ENCODE results near the gene ARL3.
A peak's percentile ranks its signal among the peaks of the same experiment; 100 is the strongest.
"Not testable (repeated sequence)": the region's sequence is repeated elsewhere in the genome, so short reads cannot be mapped to it uniquely, and the experiment has no call there.

ARL3 gene

DNA sequence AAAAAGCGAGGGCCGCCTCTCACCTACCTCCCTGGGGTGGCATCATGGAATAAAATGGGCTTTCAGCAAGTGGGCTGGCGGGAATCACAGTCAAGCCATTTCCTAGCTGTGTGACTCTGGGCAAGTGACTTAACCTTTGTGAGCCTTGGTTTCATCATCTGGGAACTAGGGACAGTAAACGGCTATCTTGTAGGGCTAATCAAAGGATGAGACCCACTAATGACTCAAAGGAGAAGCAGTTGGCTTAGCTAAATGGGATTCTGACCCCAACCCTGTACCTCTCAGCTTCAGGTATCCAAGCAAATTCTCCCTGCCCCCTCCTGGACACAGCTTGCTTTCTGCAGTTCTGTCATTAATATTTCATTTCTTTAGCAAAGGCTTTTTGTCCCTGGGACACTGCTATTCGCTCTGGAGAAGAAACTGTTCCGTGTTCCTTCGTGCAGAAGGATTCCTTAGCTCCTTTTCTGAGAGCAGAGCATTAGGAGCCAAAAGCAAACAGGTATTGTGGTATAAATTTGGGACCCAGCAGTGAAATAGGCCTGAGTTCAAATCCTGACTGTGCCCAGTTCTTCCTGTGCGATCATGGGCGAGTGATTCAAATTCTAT, 44.0 kb downstream of the ARL3 start:
- DNase-seq: no peak

- no peak for DNase-seq
These were observed 44.8 kb downstream of the ARL3 start for GRCh38 chr10:102669206-102670064.

DNA sequence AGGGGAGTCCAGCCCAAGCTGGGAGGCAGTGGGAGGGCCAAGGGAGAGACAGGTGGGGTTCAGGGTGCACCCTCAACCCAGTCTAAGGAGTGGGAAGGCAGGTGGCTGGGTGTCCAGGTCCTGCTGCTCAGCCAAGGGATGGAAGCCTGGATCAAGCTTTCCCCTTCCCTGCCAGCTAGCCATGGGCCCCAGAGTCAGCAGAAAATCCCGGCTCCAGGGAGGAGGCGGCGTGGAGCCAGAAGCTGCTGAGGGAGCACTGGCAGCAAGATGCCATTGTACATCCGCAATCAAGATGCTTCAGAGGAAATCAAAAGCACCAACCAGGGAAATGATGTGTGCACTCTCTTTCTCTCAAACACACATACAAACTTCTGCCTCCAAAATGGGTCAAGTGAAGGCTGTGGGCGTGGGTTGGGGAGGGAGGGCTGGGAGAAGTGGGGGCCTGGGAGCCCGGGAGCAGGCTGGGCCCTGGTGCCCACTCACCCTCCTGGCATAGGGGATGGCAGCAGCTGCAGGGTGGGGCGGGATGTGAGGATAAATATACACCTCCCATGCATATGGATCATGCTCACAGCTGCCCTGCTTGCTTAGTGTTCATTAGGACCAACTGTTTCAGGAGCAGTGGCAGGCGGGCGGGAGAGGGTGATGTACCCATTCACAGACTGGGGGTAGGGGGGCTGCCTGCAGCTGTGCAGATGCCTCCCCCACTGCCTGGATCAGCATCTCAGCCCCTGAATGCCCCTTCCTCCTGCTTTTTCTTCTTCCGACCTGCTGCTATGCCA, 45.7 kb downstream of the ARL3 start:
- no peak for DNase-seq

DNA sequence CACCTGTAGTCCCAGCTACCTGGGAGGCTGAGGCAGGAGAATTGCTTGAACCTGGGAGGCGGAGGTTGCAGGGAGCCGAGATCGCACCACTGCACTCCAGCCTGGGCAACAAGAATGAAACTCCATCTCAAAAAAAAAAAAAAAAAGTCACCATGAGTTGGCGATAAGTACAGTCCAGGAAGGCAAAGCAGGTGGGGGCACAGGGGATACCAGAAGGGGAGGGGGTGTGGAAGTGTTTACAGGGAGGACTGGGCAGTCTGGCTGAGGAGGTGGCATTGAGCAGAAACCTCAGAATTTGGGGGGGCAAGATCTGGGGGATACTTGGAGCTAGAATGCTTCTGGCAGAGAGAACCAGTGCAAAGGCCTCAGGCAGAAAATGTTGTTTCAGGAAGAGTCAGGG, 46.8 kb downstream of the ARL3 start:
- not testable (repeated sequence) for DNase-seq

DNA sequence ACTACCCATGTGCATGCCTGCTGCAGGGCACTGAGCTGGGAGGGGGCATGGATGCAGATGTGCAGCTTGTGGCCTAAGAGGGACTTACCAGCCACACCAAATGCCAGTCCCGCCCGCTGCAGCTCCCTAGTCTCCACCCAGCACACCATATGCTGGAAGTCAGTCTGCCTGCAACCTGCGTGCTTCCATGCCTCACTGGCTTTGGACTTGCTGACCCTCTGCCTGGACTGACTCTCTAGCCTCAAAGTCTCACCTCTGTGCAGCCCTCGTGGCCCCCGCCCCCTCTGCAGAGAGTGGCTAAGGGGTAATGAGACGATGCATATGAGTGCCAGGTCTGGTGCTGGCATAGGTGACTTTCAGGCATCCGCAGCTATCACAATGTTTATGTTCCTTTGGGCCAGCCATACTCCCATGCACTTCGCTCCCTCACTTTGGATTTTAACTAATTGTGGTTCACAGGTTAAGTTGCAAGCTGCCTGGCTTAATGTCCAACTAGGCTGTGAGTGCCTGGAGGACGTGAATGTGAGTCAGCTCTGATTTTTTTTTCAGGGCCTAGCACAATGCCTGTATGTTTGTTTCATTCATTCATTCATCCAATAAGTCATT, 48.2 kb downstream of the ARL3 start:
- no peak for DNase-seq

- no peak for DNase-seq
These were observed 52.6 kb downstream of the ARL3 start for GRCh38 chr10:102661658-102662028.

- DNase-seq: peak; percentile 64
These were observed 53.1 kb downstream of the ARL3 start for GRCh38 chr10:102660888-102661657.

GRCh38 chr10:102658802-102659201, 55.4 kb downstream of the ARL3 start:
- no peak for DNase-seq

DNA sequence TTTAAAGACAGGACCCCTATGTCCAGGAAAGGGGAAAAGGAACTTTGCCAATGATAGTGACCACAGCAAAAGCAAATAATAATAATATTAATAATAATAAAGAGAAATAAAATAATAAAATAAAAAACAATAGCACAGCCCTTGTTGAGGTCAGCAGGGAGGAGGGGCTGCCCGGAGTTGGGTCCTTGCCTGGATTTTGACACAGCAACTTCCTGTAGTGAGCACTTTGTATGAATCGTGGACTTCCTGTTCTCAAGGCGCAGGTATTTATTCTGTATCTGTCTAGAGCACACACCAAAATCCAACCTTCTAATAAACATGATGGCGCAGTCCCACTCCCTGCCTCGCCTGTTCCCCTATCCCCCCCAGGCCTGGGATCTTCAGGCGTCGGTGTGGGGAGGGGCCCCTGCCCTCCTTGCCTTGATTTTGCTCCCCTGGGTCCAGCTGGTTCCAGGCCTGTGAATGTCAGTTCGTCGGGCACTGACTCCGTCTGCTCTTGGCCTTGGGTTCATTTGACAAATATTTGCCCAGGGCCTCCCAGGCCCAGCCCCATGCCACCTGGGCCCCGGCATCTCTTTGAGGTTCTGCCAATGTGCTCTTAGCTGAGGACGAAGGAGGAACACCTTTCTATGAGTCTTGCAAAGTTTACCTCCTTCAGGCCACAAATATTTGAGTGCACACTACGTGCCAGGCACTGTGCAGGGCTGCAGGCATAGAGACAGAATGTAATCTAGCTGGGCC, 56.0 kb downstream of the ARL3 start:
- DNase-seq: no peak

GRCh38 chr10:102657451-102657850, 56.7 kb downstream of the ARL3 start:
- no peak for DNase-seq

DNA sequence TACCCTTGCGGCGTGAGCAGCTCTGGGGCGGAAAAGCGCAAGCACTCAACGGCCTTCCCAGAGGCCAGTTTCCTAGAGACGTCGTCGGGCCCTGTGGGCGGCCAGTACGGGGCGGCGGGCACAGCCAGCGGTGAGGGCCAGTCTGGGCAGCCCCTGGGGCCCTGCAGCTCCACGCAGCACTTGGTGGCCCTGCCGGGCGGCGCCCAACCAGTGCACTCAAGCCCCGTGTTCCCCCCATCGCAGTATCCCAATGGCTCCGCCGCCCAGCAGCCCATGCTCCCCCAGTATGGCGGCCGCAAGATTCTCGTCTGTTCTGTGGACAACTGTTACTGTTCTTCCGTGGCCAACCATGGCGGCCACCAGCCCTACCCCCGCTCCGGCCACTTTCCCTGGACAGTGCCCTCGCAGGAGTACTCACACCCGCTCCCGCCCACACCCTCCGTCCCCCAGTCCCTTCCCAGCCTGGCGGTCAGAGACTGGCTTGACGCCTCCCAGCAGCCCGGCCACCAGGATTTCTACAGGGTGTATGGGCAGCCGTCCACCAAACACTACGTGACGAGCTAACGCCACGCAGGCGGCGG, 57.3 kb downstream of the ARL3 start:
- DNase-seq: no peak

GRCh38 chr10:102656026-102656425, 58.2 kb downstream of the ARL3 start:
- DNase-seq: no peak

DNA sequence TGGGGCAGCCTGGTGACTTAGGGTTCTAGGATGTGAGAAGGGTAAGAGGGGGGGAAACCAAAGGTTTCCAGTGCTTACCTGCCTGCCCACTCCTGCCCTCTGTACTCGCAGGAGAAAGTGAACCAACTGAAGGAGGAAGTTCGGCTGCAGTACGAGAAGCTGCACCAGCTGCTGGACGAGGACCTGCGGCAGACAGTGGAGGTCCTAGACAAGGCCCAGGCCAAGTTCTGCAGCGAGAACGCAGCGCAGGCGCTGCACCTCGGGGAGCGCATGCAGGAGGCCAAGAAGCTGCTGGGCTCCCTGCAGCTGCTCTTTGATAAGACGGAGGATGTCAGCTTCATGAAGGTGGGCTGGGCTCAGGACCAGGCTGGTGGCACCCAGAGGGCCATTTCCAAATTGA, 59.2 kb downstream of the ARL3 start:
- DNase-seq: no peak

DNA sequence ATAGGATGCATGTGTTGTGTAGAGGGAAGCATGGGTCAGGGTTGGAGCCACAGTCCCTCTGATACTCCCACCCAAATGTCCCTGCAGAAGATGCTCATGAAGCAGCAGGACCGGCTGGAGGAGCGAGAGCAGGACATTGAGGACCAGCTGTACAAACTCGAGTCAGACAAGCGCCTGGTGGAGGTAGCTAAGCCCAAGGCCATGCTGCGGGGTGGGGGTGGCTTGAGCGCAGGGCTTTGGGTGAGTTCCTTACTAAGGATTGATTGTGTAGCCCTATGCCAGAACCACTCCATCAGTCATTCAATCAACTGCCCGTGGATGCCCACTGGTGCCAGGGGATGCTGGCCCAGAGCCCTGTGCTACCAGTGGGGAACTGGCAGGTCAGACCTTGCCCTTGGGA, 59.6 kb downstream of the ARL3 start:
- no peak for DNase-seq

GRCh38 chr10:102653060-102653459, 61.1 kb downstream of the ARL3 start:
- no peak for DNase-seq

GRCh38 chr10:102652170-102652916, 61.9 kb downstream of the ARL3 start:
- no peak for DNase-seq

DNA sequence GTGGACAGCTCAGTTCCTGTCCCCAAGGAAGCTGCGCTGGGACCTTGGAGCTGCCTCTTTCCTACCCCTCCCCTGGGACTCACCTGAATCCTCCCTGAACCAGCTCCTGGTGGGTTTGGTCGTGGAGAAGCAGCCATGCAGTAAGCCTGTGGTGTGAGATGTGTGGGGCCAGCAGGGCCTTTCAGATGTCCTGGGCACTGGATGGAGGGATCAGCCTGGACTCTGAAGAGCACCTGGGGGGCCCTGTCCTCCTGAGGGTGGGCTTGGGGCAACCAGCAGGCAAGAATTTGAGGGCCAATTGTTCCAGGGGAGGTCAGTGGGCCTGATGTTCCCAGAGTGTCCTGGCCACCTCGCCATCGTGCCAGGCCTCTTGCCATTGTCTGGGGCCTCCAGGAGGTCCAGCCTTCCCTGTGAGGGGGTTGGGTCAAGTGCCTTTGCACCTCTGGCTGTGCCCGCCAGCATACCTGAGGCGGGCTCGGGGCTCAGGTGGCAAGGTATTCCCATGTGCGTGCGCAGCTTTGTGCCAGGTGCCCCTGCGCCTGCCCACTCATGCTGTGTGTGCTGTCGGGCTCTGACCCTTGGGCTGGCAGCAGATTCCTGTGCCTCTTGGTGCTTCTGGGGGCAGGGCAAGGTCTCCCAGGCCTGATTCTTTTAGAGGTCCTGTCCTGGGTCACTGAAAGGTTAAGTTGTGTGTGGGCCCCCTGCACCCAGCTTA, 62.6 kb downstream of the ARL3 start:
- no peak for DNase-seq

DNA sequence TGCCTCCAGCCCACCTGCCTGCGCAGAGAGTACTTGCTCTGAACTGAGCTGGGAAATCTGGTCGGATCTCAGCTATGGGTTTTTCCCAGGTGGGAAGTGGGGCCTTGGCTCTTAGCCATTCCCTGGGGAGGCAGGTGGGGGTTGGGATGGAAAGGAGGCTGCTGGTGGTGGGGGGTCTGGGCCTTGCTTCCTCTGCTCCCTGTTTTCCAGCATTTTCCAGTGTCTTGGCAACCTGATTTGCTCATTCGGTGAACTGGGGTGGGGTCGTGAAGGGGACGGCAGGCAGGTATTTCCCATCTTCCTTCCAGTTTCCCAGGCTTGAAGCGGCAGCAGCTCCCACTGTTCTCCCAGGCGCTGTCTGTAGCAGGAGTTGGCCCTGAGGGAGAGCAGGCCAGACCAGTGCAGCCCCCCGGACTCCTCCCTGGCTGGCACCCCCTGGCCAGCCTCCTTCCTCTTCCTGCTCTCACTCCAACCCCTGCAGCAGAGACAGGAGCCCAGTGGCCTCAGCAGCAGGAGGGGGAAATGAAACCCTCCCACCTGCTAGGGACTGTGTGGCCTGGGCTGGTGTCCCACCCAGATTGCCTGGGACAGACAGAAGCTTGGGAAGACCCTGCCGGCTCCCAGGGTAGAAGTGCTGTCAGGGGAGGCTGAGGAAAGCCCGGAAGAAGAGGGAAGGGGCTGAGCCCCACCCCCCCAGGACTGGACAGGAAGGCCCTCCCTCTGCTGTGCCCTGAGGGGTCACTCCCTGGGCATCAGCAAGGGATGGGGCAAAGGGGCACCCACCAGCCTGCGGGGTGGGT, 63.3 kb downstream of the ARL3 start:
- no peak for DNase-seq
